ENCODE measurements around the gene ZFAND3. TPM values are rescaled to one million over a fixed set of nuclear protein-coding genes. Genes with fewer than 3 reads are reported as not detected.
"Not testable (repeated sequence)": the region's sequence is repeated elsewhere in the genome, so short reads cannot be mapped to it uniquely, and the experiment has no call there.

ZFAND3 gene
- total and polyA plus RNA-seq, 9 donors: 16.6 to 220 (median 51.9) TPM

DNA sequence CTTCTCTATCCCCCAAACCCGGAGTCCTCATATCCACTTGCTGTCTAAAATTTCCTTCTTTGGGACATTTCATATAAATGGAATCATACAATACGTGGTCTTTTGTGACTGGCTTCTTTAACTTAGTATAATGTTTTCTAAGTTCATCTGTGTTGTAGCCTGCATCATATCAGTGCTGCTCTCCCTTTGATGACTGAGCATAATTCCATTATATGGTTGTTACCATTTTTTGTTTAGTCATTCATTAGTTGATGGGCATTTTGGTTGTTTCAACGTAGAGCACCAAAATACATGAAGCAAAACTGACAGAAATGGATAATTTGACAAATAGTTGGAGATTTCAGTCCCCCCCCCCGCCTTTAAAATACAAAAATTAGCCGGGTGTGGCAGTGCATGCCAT, 71.5 kb downstream of the ZFAND3 start:
- Histone ChIP-seq H3K27me3 (no peaks in the 10 kb centered on the region), H3K4me1 (ENCODE audit: insufficient read depth) (no peaks in the 10 kb centered on the region), H3K9me3 (no peaks in the 10 kb centered on the region), H3K27ac (no peak overlapping the region), H3K36me3 (no peaks in the 10 kb centered on the region), H3K4me3 (no peak overlapping the region)
- DNase-seq: no peak
- intact Hi-C loops (cut with DNase I): no loop called here
- 92 to 97% (median 96%) methylated on average over 5 of the region's 5 CpGs for WGBS, 3 donors
- TF ChIP-seq, protein P1, sequence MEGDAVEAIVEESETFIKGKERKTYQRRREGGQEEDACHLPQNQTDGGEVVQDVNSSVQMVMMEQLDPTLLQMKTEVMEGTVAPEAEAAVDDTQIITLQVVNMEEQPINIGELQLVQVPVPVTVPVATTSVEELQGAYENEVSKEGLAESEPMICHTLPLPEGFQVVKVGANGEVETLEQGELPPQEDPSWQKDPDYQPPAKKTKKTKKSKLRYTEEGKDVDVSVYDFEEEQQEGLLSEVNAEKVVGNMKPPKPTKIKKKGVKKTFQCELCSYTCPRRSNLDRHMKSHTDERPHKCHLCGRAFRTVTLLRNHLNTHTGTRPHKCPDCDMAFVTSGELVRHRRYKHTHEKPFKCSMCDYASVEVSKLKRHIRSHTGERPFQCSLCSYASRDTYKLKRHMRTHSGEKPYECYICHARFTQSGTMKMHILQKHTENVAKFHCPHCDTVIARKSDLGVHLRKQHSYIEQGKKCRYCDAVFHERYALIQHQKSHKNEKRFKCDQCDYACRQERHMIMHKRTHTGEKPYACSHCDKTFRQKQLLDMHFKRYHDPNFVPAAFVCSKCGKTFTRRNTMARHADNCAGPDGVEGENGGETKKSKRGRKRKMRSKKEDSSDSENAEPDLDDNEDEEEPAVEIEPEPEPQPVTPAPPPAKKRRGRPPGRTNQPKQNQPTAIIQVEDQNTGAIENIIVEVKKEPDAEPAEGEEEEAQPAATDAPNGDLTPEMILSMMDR (IDR thresholded peaks at IDR 0.05): no peak
- TF ChIP-seq EP300 (IDR thresholded peaks at IDR 0.05) (no peak), POLR2A (IDR thresholded peaks at IDR 0.05) (no peak)

GRCh38 chr6:37893257-37893656, 73.7 kb downstream of the ZFAND3 start:
- TF ChIP-seq POLR2A (IDR thresholded peaks at IDR 0.05) (no peak), EP300 (IDR thresholded peaks at IDR 0.05) (no peak)
- TF ChIP-seq, protein P1 (IDR thresholded peaks at IDR 0.05): no peak
- no peaks in the 10 kb centered on the region for H3K27me3 ChIP-seq
- no peaks in the 10 kb centered on the region for H3K9me3 ChIP-seq
- no peak overlapping the region for H3K27ac ChIP-seq
- H3K36me3 ChIP-seq: no peaks in the 10 kb centered on the region
- H3K4me3 ChIP-seq: no peak overlapping the region
- intact Hi-C loops (cut with DNase I): no loop called here
- WGBS, 3 donors: 92% methylated on average over 3 of the region's 3 CpGs
- H3K4me1 ChIP-seq (ENCODE audit: insufficient read depth): no peaks in the 10 kb centered on the region
- DNase-seq: no peak

DNA sequence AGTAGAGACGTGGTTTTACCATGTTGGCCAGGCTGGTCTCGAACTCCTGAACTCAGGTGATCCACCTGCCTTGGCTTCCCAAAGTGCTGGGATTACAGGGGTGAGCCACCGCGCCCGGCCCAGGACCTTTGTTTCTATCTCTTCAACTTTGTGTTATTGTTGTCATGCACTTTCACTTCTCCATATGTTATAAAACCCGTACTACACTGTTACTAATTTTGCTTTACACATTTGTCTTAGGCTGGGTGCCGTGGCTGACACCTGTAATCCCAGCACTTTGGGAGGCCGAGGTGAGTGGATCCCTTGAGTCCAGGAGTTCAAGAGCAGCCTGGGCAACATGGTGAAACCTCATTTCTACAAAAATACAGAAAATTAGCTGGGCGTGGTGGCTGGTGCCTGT, 74.2 kb downstream of the ZFAND3 start:
- whole genome bisulfite sequencing, 3 donors: 95 to 98% (median 97%) methylated on average over 9 of the region's 9 CpGs
- H3K4me1 ChIP-seq (ENCODE audit: insufficient read depth); H3K9me3 ChIP-seq; intact Hi-C loops (cut with DNase I); H3K36me3 ChIP-seq; H3K27ac ChIP-seq; H3K27me3 ChIP-seq; H3K4me3 ChIP-seq; DNase-seq: not testable (repeated sequence)

- no peak overlapping the region for H3K4me3 ChIP-seq
- WGBS, 3 donors: 93 to 96% (median 95%) methylated on average over 5 of the region's 5 CpGs
- no peaks in the 10 kb centered on the region for H3K4me1 ChIP-seq (ENCODE audit: insufficient read depth)
- DNase-seq: no peak
- no peak overlapping the region for H3K27ac ChIP-seq
- H3K36me3 ChIP-seq: no peaks in the 10 kb centered on the region
- H3K27me3 ChIP-seq: no peaks in the 10 kb centered on the region
- no peak for TF ChIP-seq POLR2A (IDR thresholded peaks at IDR 0.05)
- TF ChIP-seq, protein P1 (IDR thresholded peaks at IDR 0.05): no peak
- no peak for TF ChIP-seq EP300 (IDR thresholded peaks at IDR 0.05)
- H3K9me3 ChIP-seq: no peaks in the 10 kb centered on the region
- intact Hi-C loops (cut with DNase I): no loop called here
Observed at GRCh38 chr6:37894585-37894984, 75.1 kb downstream of the ZFAND3 start.

- TF ChIP-seq POLR2A (IDR thresholded peaks at IDR 0.05): no peak
- TF ChIP-seq, protein P1 (IDR thresholded peaks at IDR 0.05): no peak
- TF ChIP-seq EP300 (IDR thresholded peaks at IDR 0.05): no peak
- no peak for DNase-seq
- Histone ChIP-seq H3K4me3 (no peak overlapping the region), H3K27ac (no peak overlapping the region), H3K36me3 (no peaks in the 10 kb centered on the region), H3K9me3 (no peaks in the 10 kb centered on the region), H3K4me1 (ENCODE audit: insufficient read depth) (no peaks in the 10 kb centered on the region), H3K27me3 (no peaks in the 10 kb centered on the region)
- intact Hi-C loops (cut with DNase I): no loop called here
- 93 to 97% (median 95%) methylated on average over 5 of the region's 5 CpGs for WGBS, 3 donors
Observed at GRCh38 chr6:37897321-37897720, 77.8 kb downstream of the ZFAND3 start.
